Spleen (tissue), 11 donors: ENCODE data around the gene CTNNA2. TPM values are rescaled to one million over a fixed set of nuclear protein-coding genes. Genes with fewer than 3 reads are reported as not detected.

Source experiments
- DNase-seq: peaks from one replicate; pipeline ENCODE4 v3.0.0-alpha.2; 2020
- H3K27ac ChIP-seq, 8 donors: fragments of 200-600 bp; sonication (generic) in 7 of 8; 1 replicate in 4 of 8; 2 replicates in 4 of 8; pipeline versions ENCODE4 v1.5.0 to v1.8.0; 2016 to 2021; ENCODE audit warnings: inconsistent platforms in 4 of 8, mild to moderate bottlenecking in 4 of 8, moderate library complexity in 1 of 8
- H3K27me3 ChIP-seq, 7 donors: fragments of 200-600 bp; sonication (generic) in 6 of 7; replicated peaks in 1 of 7; 1 replicate in 4 of 7; 2 replicates in 3 of 7; pipeline versions ENCODE4 v1.5.0 to v1.8.0; 2016 to 2021; ENCODE audit warnings: inconsistent platforms in 3 of 7, mild to moderate bottlenecking in 1 of 7
- H3K36me3 ChIP-seq, 6 donors: fragments of 200-600 bp; sonication (generic) in 5 of 6; 1 replicate in 4 of 6; 2 replicates in 2 of 6; pipeline versions ENCODE4 v1.5.0 to v1.8.0; 2016 to 2021; ENCODE audit warnings: inconsistent platforms in 2 of 6
- H3K4me1 ChIP-seq, 6 donors: fragments of 200-600 bp; sonication (generic) in 5 of 6; 1 replicate in 3 of 6; 2 replicates in 3 of 6; pipeline versions ENCODE4 v1.5.0 to v1.8.0; 2016 to 2021; ENCODE audit warnings: inconsistent platforms in 3 of 6
- H3K4me3 ChIP-seq, 8 donors: fragments of 200-600 bp; sonication (generic) in 7 of 8; 1 replicate in 4 of 8; 2 replicates in 4 of 8; pipeline versions ENCODE4 v1.5.0 to v1.8.0; 2016 to 2021; ENCODE audit warnings: inconsistent platforms in 4 of 8, mild to moderate bottlenecking in 4 of 8, moderate library complexity in 2 of 8
- H3K9me3 ChIP-seq, 8 donors: fragments of 200-600 bp; sonication (generic) in 7 of 8; 1 replicate in 4 of 8; 2 replicates in 4 of 8; pipeline versions ENCODE4 v1.5.0 to v1.8.0; 2016 to 2021; ENCODE audit warnings: inconsistent platforms in 4 of 8
- CTCF ChIP-seq, 11 experiments: fragments of 200-600 bp in 7 of 11; fragments of 450-650 bp in 4 of 11; sonication (generic) in 4 of 11; IDR thresholded peaks in 8 of 11; conservative IDR thresholded peaks in 3 of 11; 1 replicate in 7 of 11; 2 replicates in 4 of 11; pipeline versions ENCODE4 v1.4.0 to v1.8.0; 2016 to 2021; ENCODE audit warnings: antibody characterized with exemption in 11 of 11, inconsistent platforms in 4 of 11, mild to moderate bottlenecking in 1 of 11
- POLR2A ChIP-seq, 3 donors: fragments of 450-650 bp; IDR thresholded peaks; one replicate each; pipeline ENCODE4 v1.5.1; 2017; ENCODE audit warnings: antibody characterized with exemption in 3 of 3, mild to moderate bottlenecking in 1 of 3
- POLR2AphosphoS5 ChIP-seq, 3 donors: sonication (generic); formaldehyde crosslinking; IDR thresholded peaks; one replicate each; pipeline ENCODE4 v1.5.1; 2017; ENCODE audit warnings: antibody characterized with exemption in 3 of 3
- WGBS, 5 donors: extraction: QIAGEN DNeasy Blood & Tissue Kit in 3 of 5; methylation state at CpG; one replicate each; pipeline versions ENCODE4 v1.1.5 to v1.1.7; 2013 to 2018; 5-methylcytosine and 5-hydroxymethylcytosine counted together
- intact Hi-C: fragments of 100-400 bp; cut with DNase I; formaldehyde crosslinking; loops from one replicate; pipeline ENCODE4 v1.15.0; 2023; ENCODE audit warnings: low total_unique reads
- polyA plus RNA-seq, 3 donors: library from polyadenylated mRNA; stranded (reverse); fragments of 200-250 nt; gene quantifications; one replicate each; pipeline ENCODE4 v1.2.1, GENCODE V29; 2013
- total RNA-seq, 7 donors: library from RNA; depleted of rRNA in 3 of 7; stranded (reverse); fragments of >200 nt in 3 of 7; fragmentation: NEBNext Ultra II Directional in 4 of 7; extraction: Animal tissue kit (Norgen Biotek cat#: 25700) in 4 of 7; gene quantifications; one replicate each; pipeline versions ENCODE4 v1.1.0 to v1.2.1, GENCODE V29; 2016 to 2021
- donor health status: healthy with polysubstance abuse.
- donor health status: DM: no; HTN: no; CAD: no; lungs with moderate emphysema.
- donor health status: DM: no; HTN: no; CAD: no.
- donor health status: Bipolar disorder and iron deficiency.
- donor health status: healthy.
- donor health status: DM: no; HTN: no; CAD: no.
- donor health status: DM: yes; HTN: yes; CAD: no.

The CTNNA2 gene
- total and polyA plus RNA-seq, 10 donors = not detected

GRCh38 chr2:80288576-80288975 is 775.7 kb downstream of the CTNNA2 start:
- 42 to 59% (median 50%) methylated on average over 5 of the region's 5 CpGs for WGBS, 5 donors
- intact Hi-C loops = no loop called here
- Histone ChIP-seq H3K9me3 (no peaks in the 10 kb centered on the region), H3K27ac (no peak overlapping the region), H3K36me3 (no peaks in the 10 kb centered on the region), H3K4me3 (no peak overlapping the region), H3K4me1 (no peaks in the 10 kb centered on the region), H3K27me3 (no peaks in the 10 kb centered on the region)
- TF ChIP-seq CTCF (IDR thresholded peaks at IDR 0.05 in 8 of 11, conservative IDR thresholded peaks at IDR 0.05 in 3 of 11) = no peak
- no peak for TF ChIP-seq POLR2A (IDR thresholded peaks at IDR 0.05)
- TF ChIP-seq POLR2AphosphoS5 (IDR thresholded peaks at IDR 0.05) = no peak
- DNase-seq = no peak

DNA sequence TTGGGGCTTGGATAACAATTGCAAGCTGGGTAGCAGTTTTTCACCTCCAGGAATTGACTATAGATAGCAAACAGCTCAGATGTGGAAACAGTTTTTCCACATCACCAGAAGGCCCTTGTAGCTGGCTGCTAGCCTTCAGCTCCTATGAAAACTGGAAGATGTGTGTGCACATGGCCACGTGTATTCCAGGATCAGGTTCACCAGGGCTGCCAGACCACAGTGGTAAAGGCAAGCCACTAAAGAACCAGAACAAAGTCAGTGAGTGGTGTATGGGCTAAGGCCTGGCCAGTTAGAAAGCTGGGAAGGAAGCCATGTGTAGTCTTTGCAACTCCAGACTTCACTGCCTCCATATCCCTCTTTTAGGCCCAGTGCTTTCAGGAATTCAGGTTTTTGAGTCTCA is 778.8 kb downstream of the CTNNA2 start:
- H3K27ac ChIP-seq = no peak overlapping the region
- H3K9me3 ChIP-seq = no peaks in the 10 kb centered on the region
- intact Hi-C loops = no loop called here
- H3K36me3 ChIP-seq = no peaks in the 10 kb centered on the region
- H3K4me1 ChIP-seq = no peaks in the 10 kb centered on the region
- 59 to 84% (median 66%) methylated on average over 1 of the region's 1 CpG for WGBS, 5 donors
- TF ChIP-seq POLR2AphosphoS5 (IDR thresholded peaks at IDR 0.05) (no peak), POLR2A (IDR thresholded peaks at IDR 0.05) (no peak), CTCF (IDR thresholded peaks at IDR 0.05 in 8 of 11, conservative IDR thresholded peaks at IDR 0.05 in 3 of 11) (no peak)
- no peak for DNase-seq
- no peaks in the 10 kb centered on the region for H3K27me3 ChIP-seq
- H3K4me3 ChIP-seq = no peak overlapping the region

DNA sequence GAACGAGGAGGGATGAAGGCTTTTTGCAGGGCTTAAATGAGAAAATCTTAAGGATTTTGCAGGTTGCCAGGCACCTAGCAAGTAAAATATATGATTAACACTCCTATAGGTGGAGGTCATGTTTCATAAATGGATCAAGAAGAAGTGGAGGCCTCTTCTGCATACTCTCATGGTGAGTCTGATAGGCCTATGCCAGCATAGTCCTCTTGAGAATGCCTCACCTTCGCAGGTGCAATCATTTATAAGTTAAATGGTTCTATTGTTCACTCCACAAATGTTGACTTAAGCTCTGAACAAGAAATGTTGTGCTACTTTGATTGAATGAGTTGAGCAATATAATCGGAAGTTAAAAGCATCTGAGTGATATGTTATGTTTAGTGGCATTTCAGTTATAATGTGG is 779.6 kb downstream of the CTNNA2 start:
- DNase-seq = no peak
- intact Hi-C loops = no loop called here
- Histone ChIP-seq H3K4me3 (no peak overlapping the region), H3K36me3 (no peaks in the 10 kb centered on the region), H3K4me1 (no peaks in the 10 kb centered on the region), H3K9me3 (no peaks in the 10 kb centered on the region), H3K27me3 (no peaks in the 10 kb centered on the region), H3K27ac (no peak overlapping the region)
- TF ChIP-seq POLR2AphosphoS5 (IDR thresholded peaks at IDR 0.05) (no peak), CTCF (IDR thresholded peaks at IDR 0.05 in 8 of 11, conservative IDR thresholded peaks at IDR 0.05 in 3 of 11) (no peak), POLR2A (IDR thresholded peaks at IDR 0.05) (no peak)
- 62 to 80% (median 77%) methylated on average over 3 of the region's 3 CpGs for WGBS, 5 donors

DNA sequence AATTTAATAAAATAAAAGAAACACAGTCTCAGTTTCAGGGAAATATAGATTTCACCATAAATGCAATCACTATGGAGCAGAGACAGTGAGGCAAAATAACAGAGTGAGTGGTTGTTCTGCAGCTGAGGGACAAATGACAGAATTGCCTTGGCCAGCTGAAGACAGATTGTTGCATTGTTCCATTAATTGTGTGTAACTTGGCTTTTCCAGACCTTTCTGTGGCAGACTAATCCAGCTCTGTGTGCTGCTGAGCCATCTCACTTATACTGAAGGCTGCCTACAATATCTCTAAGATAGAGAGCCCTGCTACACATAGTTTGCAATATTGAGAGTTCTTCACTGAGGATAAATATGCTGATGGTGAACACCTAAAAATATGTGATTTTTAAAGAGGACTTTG is 780.2 kb downstream of the CTNNA2 start:
- Histone ChIP-seq H3K27me3 (no peaks in the 10 kb centered on the region), H3K36me3 (no peaks in the 10 kb centered on the region), H3K9me3 (no peaks in the 10 kb centered on the region), H3K27ac (no peak overlapping the region), H3K4me1 (no peaks in the 10 kb centered on the region), H3K4me3 (no peak overlapping the region)
- DNase-seq = no peak
- intact Hi-C loops = no loop called here
- TF ChIP-seq POLR2A (IDR thresholded peaks at IDR 0.05) (no peak), POLR2AphosphoS5 (IDR thresholded peaks at IDR 0.05) (no peak), CTCF (IDR thresholded peaks at IDR 0.05 in 8 of 11, conservative IDR thresholded peaks at IDR 0.05 in 3 of 11) (no peak)
